CD4-positive, alpha-beta T cell treated with Interferon gamma for 1 hour (primary cell): ENCODE data around the gene MYO1G.
"Not testable (repeated sequence)": the region's sequence is repeated elsewhere in the genome, so short reads cannot be mapped to it uniquely, and the experiment has no call there.

ENCODE experiments used
- DNase-seq: peaks from one replicate; pipeline ENCODE4 v3.0.0-alpha.2; 2020

MYO1G gene

GRCh38 chr7:44999245-45000092 is 20.7 kb upstream of the MYO1G start:
- DNase-seq = peak; percentile 99

- DNase-seq = no peak
These were observed 19.5 kb upstream of the MYO1G start for GRCh38 chr7:44998153-44998871.

- DNase-seq = no peak
These were observed 17.0 kb upstream of the MYO1G start for GRCh38 chr7:44995555-44996493.

- DNase-seq = no peak
These were observed 16.2 kb upstream of the MYO1G start for GRCh38 chr7:44994877-44995554.

GRCh38 chr7:44992004-44992795 is 13.4 kb upstream of the MYO1G start:
- DNase-seq = not testable (repeated sequence)

- no peak for DNase-seq
These were observed 11.6 kb upstream of the MYO1G start for GRCh38 chr7:44990109-44991023.

- DNase-seq = no peak
These were observed 10.3 kb upstream of the MYO1G start for GRCh38 chr7:44989132-44989531.

GRCh38 chr7:44988701-44989100 is 9.9 kb upstream of the MYO1G start:
- DNase-seq = no peak

GRCh38 chr7:44987996-44988395 is 9.2 kb upstream of the MYO1G start:
- no peak for DNase-seq

GRCh38 chr7:44987457-44987856 is 8.6 kb upstream of the MYO1G start:
- no peak for DNase-seq

GRCh38 chr7:44986218-44987053 is 7.6 kb upstream of the MYO1G start:
- DNase-seq = peak; percentile 94

GRCh38 chr7:44985900-44986217 is 7.0 kb upstream of the MYO1G start:
- DNase-seq = no peak

- DNase-seq = no peak
These were observed 6.3 kb upstream of the MYO1G start for GRCh38 chr7:44985033-44985695.

- no peak for DNase-seq
These were observed 5.6 kb upstream of the MYO1G start for GRCh38 chr7:44984478-44984758.

- no peak for DNase-seq
These were observed 5.1 kb upstream of the MYO1G start for GRCh38 chr7:44983742-44984477.

- no peak for DNase-seq
These were observed 4.2 kb upstream of the MYO1G start for GRCh38 chr7:44982970-44983369.

GRCh38 chr7:44982535-44982923 is 3.7 kb upstream of the MYO1G start:
- no peak for DNase-seq

- no peak for DNase-seq
These were observed 2.4 kb upstream of the MYO1G start for GRCh38 chr7:44981035-44981706.
